Hepatocyte (in vitro differentiated cells): Measurements from ENCODE around the gene TKTL2.

ENCODE experiments used
- CTCF ChIP-seq: fragments of 200-600 bp; sonication (generic); IDR thresholded peaks from 2 replicates; pipeline ENCODE4 v1.5.1; 2016; ENCODE audit warnings: antibody characterized with exemption, mild to moderate bottlenecking; ENCODE audit not compliant: poor library complexity
- EZH2 ChIP-seq: fragments of 200-600 bp; sonication (generic); IDR thresholded peaks from 2 replicates; pipeline ENCODE4 v1.6.1; 2016; ENCODE audit warnings: antibody characterized with exemption, mild to moderate bottlenecking, borderline replicate concordance
- EZH2phosphoT487 ChIP-seq: fragments of 200-600 bp; sonication (generic); IDR thresholded peaks from one replicate; pipeline ENCODE4 v1.6.1; 2018; ENCODE audit warnings: antibody characterized with exemption, mild to moderate bottlenecking, low read depth, moderate library complexity; ENCODE audit not compliant: unreplicated experiment, severe bottlenecking

- TF ChIP-seq EZH2 (no peak), CTCF (no peak), EZH2phosphoT487 (no peak)
Measured at GRCh38 chr4:163500586-163500985, 27.0 kb upstream of the TKTL2 start.
